ENCODE results near the gene EXOC4.
A peak's percentile ranks its signal among the peaks of the same experiment; 100 is the strongest.

EXOC4 gene

GRCh38 chr7:133382775-133383559, 130.1 kb downstream of the EXOC4 start:
- CTCF ChIA-PET, result no interaction called here
- Histone ChIP-seq H3K36me3 (ENCODE audit: control insufficient read depth in 2 of 2, insufficient read depth in 1 of 2, low read length in 2 of 2) (no peaks in the 10 kb centered on the region), H3K4me3 (ENCODE audit: low read depth, low read length) (no peak overlapping the region), H3K27ac (ENCODE audit: extremely low read depth, low read depth, low read length) (no peak overlapping the region), H3K9me3 (ENCODE audit: control insufficient read depth, insufficient read depth, low read depth, low read length) (no peaks in the 10 kb centered on the region), H3K4me1 (ENCODE audit: control insufficient read depth, insufficient read depth, low read length) (no peaks in the 10 kb centered on the region)
- POLR2A ChIA-PET, result no interaction called here
- TF ChIP-seq ZNF580 (tag by site-specific recombination; IDR thresholded peaks at IDR 0.05) (no peak), EGR2 (tag by site-specific recombination; IDR thresholded peaks at IDR 0.05; ENCODE audit: low read depth) (no peak), ZNF501 (tag by site-specific recombination; IDR thresholded peaks at IDR 0.05) (no peak), KLF7 (tag by site-specific recombination; IDR thresholded peaks at IDR 0.05; ENCODE audit: borderline replicate concordance) (no peak), ZNF280D (tag by site-specific recombination; IDR thresholded peaks at IDR 0.05) (no peak), ZNF174 (tag by site-specific recombination; IDR thresholded peaks at IDR 0.05) (no peak), ZEB2 (tag by site-specific recombination; IDR thresholded peaks at IDR 0.05) (no peak), ZNF274 (IDR thresholded peaks at IDR 0.05; ENCODE audit: low read length) (no peak), ZNF274 (tag by site-specific recombination; IDR thresholded peaks at IDR 0.05; ENCODE audit: borderline replicate concordance) (no peak), ZNF433 (tag by site-specific recombination; IDR thresholded peaks at IDR 0.05; ENCODE audit: low read depth) (no peak), ZFHX2 (tag by site-specific recombination; conservative IDR thresholded peaks at IDR 0.05) (no peak), ZNF155 (tag by site-specific recombination; IDR thresholded peaks at IDR 0.05) (no peak)

DNA sequence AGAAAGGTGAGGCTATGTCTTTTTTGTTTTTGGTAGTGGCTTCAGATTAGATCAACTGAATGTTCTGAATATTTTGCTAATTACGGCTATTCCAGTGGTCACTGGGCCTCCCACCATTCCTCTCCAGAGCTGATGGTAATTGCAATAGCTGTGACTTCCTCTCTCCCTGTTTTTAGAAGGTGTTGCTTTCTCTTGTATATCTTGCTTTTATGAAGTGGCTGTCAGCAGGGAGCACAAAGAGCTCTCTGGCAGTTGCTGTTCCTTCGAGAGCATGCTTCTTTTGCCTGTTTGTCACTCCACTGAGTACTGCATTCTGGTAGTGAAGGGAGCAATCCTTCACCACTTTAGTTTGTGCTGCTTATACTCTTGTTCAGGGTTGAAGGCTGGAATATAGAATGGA, 133.3 kb downstream of the EXOC4 start:
- ChIA-PET CTCF (interaction anchor here (0.6 kb wide), 1 partner anchor 1044 kb away, joined by 3 read pairs; no protein-coding TSS in a partner anchor), POLR2A (no interaction called here)
- no peaks in the 10 kb centered on the region for H3K36me3 ChIP-seq (ENCODE audit: control insufficient read depth in 2 of 2, insufficient read depth in 1 of 2, low read length in 2 of 2)
- H3K4me3 ChIP-seq (ENCODE audit: low read depth, low read length), result no peak overlapping the region
- no peaks in the 10 kb centered on the region for H3K4me1 ChIP-seq (ENCODE audit: control insufficient read depth, insufficient read depth, low read length)
- no peaks in the 10 kb centered on the region for H3K9me3 ChIP-seq (ENCODE audit: control insufficient read depth, insufficient read depth, low read depth, low read length)
- no peak overlapping the region for H3K27ac ChIP-seq (ENCODE audit: extremely low read depth, low read depth, low read length)
- peak; percentile 60; the same call in 1 of the 2 replicates for TF ChIP-seq ZNF341 (tag by site-specific recombination; IDR thresholded peaks at IDR 0.05; ENCODE audit: low read depth)
- TF ChIP-seq ZNF18 (tag by site-specific recombination; IDR thresholded peaks at IDR 0.05), result no peak

- H3K36me3 ChIP-seq (ENCODE audit: control insufficient read depth in 2 of 2, insufficient read depth in 1 of 2, low read length in 2 of 2), result no peaks in the 10 kb centered on the region
- no peaks in the 10 kb centered on the region for H3K4me1 ChIP-seq (ENCODE audit: control insufficient read depth, insufficient read depth, low read length)
- H3K4me3 ChIP-seq (ENCODE audit: low read depth, low read length), result no peak overlapping the region
- no peak for TF ChIP-seq MYNN (tag by site-specific recombination; IDR thresholded peaks at IDR 0.05; ENCODE audit: borderline replicate concordance)
- TF ChIP-seq EGR2 (tag by site-specific recombination; IDR thresholded peaks at IDR 0.05; ENCODE audit: low read depth), result peak; percentile 10; the same call in 1 of the 2 replicates
- no peak for TF ChIP-seq ZNF426 (tag by site-specific recombination; IDR thresholded peaks at IDR 0.05)
- no peak overlapping the region for H3K27ac ChIP-seq (ENCODE audit: extremely low read depth, low read depth, low read length)
- ChIA-PET POLR2A (no interaction called here), CTCF (no interaction called here)
- no peaks in the 10 kb centered on the region for H3K9me3 ChIP-seq (ENCODE audit: control insufficient read depth, insufficient read depth, low read depth, low read length)
Observed at GRCh38 chr7:133389727-133390126, 136.8 kb downstream of the EXOC4 start.
